DMS114 treated with DMSO at 0.1 percent for 48 hours (cell line): ENCODE results near the gene TMEM217.

ENCODE experiments used
- DNase-seq: peaks from one replicate; lab custom pipeline; 2025; ENCODE audit not compliant: unreplicated experiment; lab: John Stamatoyannopoulos, UW

The TMEM217 gene

GRCh38 chr6:37244430-37245310, 13.3 kb downstream of the TMEM217 start:
- DNase-seq, result no peak

- DNase-seq, result no peak
Observed at GRCh38 chr6:37243816-37244370, 14.1 kb downstream of the TMEM217 start.

GRCh38 chr6:37243131-37243815, 14.7 kb downstream of the TMEM217 start:
- DNase-seq, result no peak

DNA sequence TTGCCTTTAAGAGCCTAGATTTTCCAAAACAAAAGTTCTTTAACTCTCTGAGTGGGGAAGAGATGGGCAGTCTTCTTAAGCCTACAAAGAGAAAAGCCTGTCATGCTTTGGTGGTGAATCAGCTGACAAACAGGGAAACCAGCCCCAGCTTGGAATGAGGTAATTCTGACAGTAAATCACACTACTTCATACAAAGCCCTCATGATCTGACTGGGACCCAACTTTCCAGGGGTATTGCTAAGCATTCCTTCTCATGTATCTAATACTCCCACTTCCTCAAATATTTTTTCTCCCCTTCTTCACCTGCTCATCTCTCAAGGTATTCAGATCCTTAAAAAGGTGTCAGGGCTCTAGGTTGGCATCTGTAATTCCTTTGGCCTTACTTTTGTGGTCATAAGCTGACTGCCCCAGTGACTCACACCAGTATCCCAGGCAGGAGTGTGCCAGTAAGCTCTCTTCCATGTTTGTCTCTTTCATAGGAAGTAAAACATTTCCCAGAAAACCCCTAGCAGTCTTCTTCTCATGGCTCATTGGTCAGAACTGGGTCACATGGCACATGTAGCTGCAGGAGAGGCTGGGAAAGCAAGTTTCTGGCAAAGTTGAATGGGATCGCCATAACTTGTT, 15.4 kb downstream of the TMEM217 start:
- DNase-seq, result no peak

GRCh38 chr6:37241775-37242428, 16.0 kb downstream of the TMEM217 start:
- no peak for DNase-seq

DNA sequence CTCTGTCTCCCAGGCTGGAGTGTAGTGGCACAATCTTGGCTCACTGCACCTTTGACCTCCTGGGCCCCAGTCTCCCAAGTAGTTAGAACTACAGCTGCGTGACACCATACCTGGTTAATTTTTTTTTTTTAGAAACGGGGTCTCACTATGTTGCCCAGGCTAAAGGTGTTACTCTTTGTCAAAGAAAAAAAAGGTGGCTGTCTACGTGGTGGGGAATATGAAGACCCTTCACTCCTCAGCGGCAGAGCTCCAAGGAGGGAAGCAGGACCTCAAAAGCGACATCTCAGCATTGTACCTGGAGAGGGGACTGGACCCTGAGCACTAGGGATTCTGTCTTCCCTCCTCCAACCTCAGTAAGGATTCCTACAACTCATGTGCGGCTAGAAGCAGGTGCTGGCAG, 16.8 kb downstream of the TMEM217 start:
- DNase-seq, result no peak

GRCh38 chr6:37239950-37240713, 17.8 kb downstream of the TMEM217 start:
- no peak for DNase-seq

DNA sequence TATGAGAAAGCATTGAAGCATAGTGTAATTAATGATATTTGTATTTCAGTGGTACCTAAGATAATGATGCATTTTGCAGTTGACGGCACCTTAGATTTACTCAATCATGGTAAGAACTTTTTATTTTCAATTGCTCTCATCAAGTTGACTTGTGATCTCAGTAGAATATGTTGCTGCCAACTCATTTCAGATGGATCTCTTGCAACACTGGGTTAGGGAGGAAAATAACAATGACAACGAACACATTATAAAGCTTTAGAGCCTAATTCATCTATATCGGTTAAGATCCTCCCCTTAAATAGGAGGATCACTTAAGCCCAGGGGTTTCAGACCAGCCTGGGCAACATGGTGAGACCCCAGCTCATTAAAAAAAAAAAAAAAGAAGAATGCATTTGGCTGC, 18.4 kb downstream of the TMEM217 start:
- DNase-seq, result no peak

DNA sequence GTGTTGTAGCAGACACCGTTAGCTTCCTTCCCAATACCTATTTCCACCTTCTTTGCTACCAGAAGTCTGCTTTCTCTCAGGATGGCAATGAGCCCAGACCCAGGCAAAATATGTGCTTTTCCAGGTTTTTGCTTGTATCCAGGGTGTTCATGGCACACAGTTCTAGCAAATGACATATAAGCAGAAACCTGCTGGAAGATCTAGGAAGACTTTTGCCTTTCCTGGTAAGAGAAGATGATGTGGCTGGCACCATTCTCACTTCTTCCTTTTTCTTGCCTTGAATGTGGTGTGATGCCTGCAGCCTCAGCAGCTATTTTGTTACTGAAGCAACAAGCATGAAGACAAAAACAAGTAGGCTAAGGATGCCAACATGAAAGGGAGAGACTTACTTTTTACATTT, 19.6 kb downstream of the TMEM217 start:
- no peak for DNase-seq

DNA sequence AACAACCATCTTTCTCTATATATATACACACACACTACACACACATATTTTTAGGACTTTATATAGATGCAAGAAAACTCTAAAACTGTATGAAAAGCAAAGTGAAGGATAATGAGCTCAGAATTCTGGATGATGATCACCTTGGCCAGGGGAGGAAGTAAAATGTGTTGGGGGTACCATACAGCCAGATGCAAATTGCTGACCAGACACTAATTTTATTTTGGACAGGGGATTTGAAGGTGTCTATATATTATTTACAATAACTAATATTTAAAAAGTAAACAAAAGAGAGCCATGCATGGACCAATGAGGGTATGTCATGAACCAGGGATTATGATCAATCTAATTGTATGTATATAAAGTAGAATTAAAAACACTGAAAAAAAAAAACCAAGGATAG, 20.2 kb downstream of the TMEM217 start:
- no peak for DNase-seq

GRCh38 chr6:37236921-37237320, 21.0 kb downstream of the TMEM217 start:
- no peak for DNase-seq

DNA sequence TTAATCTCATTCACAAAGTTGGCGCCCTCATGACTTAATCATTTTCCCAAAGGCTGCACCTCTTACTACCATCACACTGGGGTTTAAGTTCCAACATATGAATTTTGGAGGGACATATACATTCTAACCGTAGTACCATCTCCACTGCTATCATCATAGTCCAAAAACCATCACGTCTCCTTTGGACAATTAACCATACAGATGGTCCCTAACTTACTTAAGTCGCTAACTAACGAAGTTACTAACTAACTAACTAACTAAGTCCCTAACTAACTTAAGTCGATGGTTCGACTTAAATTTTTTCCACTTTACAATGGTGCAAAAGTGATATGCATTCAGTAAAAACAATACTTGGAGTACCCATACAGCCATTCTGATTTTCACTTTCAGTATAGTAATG, 24.4 kb downstream of the TMEM217 start:
- DNase-seq, result no peak

GRCh38 chr6:37232430-37233017, 25.4 kb downstream of the TMEM217 start:
- no peak for DNase-seq

- no peak for DNase-seq
Observed at GRCh38 chr6:37230104-37230503, 27.8 kb downstream of the TMEM217 start.

DNA sequence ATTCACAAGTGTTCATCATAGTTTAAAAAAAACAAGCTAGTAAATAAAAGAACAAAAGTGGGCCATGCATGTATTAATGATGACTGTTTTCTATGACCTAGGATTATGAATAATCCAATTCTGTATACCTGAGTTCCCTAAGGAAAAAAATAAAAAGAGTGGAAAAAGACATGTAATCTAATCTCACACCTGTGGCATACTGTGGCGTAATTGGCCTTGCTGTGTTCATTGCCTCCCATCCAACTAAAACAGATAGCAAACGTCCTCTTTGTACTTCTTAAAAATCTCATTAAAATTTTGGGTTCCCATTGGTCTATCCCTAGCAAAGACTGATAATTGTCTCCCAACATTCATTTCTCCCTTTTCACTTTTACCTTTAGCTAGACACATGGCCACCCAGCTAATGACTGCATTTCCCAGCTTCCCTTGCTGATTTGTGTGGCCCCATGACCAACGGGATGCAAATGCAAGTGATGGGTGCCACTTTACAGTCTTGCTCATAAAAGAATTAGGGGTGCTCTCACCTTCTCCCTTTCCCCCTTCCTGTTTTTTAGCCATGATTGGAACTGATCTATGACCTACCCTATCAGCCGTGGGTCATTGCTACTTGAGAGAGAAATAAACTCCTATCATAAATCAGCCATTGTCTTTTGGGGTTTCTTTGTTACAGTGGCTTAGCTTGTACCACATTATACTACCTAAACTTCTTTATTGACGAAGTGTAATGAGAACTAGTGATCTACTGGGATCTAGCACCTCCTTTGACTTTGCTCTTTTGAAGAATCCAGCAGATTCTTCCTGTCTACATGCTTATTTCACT, 32.4 kb downstream of the TMEM217 start:
- DNase-seq, result no peak

- no peak for DNase-seq
Observed at GRCh38 chr6:37222992-37223391, 35.0 kb downstream of the TMEM217 start.

- peak; percentile 95 for DNase-seq
Observed at GRCh38 chr6:37222125-37222967, 35.6 kb downstream of the TMEM217 start.

DNA sequence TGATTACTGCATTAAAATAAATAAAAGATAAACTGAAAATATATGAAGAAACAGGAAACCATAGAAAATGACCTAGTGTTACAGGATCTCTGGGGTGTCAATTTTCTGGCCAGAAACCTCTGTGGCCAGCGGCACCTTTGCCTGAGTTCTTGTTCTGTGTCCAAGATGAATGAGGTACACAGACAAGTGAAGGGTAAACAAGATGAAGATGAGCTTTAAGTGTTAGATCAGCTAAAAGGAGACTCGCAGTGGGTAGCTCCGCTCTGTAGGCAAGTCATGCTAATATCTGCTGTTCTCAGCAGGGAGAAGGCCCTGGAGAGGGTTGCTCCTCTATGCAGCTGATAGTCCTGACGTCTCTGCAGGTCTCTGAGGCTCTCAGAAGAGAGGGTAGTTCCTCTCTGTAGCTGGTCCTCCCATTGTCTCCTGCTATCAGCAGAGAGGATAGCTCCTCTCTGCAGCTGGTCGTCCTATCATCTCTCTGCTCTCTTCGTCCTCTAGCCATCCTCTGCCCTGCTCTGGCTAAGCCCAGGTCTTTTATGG, 36.3 kb downstream of the TMEM217 start:
- DNase-seq, result no peak
